GM18868 (cell line): ENCODE measurements around the gene OBSCN.

ENCODE experiments used
- ATAC-seq: cut with Tn5 transposase; IDR thresholded peaks from one replicate; pipeline ENCODE4 v1.9.1; 2021; ENCODE audit warnings: mild to moderate bottlenecking, moderate library complexity; ENCODE audit not compliant: unreplicated experiment

The OBSCN gene

DNA sequence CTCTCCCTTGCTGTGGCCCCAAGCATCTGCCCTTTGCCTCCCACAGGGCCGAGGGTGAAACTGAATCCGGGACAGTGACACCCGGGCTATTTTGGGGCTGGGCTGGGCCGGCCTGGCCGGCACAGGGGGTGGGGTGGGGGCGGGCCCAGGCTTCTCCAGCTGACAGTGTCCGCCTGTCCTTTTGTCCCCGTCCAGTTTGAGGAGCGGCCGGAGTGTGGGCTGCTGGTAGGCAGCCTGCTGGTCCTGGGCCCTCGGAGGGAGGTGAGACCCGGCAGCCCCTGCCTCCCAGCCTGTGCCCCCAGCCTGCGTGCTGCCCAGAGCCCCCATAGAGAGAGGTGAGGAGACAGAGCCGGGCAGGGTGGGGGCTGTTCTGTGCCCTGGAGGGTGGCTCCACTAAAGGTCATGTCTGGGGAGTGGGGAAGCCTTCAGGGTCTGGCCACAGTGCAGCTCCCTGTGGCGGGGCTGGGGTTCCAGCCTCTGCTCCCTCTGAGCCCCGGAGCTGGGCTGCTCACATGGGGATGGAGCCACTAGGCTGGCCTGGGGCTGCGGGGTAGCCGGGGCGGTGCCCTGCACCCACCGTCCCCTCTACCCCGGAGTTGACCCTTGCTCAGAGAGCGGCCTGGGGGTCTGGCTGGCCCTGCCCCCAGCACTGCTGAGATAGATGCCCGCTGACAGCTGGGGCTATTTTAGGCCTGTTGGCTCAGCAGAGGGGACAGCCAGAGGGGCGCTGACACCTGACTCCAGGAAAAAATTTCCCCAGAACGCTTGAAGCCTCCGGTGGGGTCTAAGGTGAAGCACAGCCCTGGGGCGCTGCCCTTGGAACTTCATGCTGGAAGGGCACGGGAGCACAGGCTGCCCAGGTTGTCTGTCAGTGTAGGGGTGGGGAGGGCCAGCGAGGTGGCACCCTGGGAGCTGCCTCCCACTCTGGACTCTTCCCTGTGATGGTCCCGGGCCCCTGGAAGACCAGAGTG lies at the start of gene OBSCN:
TSS of gene OBSCN (plus strand) at position 194 of the 971 bp plus-strand sequence. CDS start 3,740 bp downstream, outside the sequence.
- ATAC-seq = no peak

DNA sequence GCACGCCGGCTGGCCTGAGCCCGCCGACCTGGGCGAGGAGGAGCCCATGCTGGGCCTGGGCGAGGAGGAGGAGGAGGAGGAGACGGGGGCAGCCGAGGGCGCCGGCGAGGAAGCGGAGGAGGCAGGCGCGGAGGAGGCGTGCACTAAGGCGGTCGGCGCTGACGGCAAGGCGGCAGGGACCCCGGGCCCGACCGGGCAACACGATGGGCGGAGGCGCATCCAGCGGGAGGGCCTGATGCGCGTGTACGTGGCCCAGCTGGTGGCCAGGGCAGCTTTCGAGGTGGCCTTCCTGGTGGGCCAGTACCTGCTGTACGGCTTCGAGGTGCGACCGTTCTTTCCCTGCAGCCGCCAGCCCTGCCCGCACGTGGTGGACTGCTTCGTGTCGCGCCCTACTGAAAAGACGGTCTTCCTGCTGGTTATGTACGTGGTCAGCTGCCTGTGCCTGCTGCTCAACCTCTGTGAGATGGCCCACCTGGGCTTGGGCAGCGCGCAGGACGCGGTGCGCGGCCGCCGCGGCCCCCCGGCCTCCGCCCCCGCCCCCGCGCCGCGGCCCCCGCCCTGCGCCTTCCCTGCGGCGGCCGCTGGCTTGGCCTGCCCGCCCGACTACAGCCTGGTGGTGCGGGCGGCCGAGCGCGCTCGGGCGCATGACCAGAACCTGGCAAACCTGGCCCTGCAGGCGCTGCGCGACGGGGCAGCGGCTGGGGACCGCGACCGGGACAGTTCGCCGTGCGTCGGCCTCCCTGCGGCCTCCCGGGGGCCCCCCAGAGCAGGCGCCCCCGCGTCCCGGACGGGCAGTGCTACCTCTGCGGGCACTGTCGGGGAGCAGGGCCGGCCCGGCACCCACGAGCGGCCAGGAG lies 49.5 kb upstream of the OBSCN start:
- ATAC-seq = no peak

- no peak for ATAC-seq
Measured at GRCh38 chr1:228159008-228159665, 48.7 kb upstream of the OBSCN start.

DNA sequence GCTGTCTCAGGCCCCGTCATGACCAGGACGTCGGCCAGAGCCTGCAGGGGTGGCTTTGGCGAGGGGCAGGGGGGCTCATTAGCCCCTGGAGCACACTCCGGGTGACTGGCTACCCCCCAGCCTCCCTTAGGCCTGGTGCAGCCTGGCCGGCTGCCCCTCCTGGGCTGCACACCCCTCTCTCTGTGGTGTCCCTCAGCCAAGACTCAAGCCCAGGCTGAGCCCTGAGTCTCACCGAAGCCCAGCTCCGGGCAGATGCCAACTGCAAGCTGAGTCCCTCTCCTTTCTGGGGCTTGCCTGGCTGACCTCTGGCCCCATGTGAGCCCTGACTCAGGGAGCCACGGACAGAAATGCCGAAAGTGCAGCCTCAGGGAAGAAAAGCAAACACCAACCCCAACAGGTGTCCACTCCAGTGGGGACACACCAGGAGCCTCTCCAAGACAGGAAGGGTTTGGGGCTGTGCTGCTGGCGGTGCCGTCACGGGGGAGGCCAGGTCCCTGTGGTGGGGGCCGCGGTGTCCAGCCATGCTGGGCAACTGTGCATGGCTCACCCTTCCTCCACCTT lies 47.6 kb upstream of the OBSCN start:
- ATAC-seq = no peak

- no peak for ATAC-seq
Measured at GRCh38 chr1:228161362-228161761, 46.5 kb upstream of the OBSCN start.

DNA sequence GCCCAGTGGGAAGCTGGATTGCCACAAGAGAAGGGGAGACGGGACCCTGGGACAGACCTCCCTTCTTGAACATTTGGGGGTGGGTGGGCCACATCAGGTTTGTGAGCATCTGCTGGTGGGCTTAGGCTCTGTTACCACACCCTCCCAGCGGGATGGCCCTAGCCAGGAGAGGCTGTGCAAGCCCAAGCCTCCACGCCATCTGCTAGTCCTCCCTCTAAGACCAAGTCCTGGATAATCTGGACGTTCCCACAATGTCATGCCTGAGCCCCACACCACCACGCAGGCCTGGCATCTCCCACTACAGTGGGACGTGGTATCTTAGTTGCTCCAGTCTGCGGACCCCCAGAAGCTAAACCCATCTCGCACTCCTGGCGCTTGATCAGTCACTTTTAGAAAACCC lies 46.0 kb upstream of the OBSCN start:
- no peak for ATAC-seq

GRCh38 chr1:228162286-228163006 lies 45.4 kb upstream of the OBSCN start:
- no peak for ATAC-seq

GRCh38 chr1:228163007-228163753 lies 44.7 kb upstream of the OBSCN start:
- ATAC-seq = no peak

- no peak for ATAC-seq
Measured at GRCh38 chr1:228163776-228164519, 43.9 kb upstream of the OBSCN start.

DNA sequence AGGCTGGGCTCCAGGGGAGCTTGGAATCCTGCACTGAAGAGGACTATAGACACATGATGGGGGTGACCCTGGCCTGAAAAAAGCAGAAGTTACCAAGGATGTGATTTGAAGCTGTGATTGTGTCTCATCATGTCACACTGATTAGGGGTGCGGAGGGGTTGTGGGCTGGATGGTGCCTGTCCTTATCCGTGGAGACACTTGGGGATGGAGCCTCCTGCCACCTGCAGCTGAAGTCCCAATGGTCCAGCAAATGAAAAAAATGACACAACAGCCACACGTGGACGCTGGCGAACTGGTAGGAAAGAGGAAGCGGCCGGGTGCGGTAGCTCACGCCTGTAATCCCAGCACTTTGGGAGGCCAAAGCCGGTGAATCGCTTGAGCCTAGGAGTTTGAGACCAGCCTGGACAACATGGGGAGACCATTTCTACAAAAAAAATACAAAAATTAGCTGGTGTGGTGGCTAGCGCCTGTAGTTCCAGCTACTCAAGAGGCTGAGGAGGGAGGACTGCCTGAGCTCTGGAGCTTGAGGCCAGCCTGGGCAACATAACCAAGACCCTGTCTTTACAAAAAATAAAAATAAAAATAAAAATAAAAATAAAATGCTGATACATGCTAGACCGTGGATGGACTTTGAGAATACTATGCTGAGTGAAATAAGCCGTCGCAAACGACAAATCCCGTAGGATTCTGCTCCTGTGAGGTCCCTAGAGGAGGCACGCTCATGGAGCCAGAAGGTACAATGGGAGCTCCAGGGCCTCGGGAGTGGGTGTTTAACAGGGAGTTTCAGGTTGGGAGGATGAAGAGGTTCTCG lies 43.1 kb upstream of the OBSCN start:
- ATAC-seq = no peak

DNA sequence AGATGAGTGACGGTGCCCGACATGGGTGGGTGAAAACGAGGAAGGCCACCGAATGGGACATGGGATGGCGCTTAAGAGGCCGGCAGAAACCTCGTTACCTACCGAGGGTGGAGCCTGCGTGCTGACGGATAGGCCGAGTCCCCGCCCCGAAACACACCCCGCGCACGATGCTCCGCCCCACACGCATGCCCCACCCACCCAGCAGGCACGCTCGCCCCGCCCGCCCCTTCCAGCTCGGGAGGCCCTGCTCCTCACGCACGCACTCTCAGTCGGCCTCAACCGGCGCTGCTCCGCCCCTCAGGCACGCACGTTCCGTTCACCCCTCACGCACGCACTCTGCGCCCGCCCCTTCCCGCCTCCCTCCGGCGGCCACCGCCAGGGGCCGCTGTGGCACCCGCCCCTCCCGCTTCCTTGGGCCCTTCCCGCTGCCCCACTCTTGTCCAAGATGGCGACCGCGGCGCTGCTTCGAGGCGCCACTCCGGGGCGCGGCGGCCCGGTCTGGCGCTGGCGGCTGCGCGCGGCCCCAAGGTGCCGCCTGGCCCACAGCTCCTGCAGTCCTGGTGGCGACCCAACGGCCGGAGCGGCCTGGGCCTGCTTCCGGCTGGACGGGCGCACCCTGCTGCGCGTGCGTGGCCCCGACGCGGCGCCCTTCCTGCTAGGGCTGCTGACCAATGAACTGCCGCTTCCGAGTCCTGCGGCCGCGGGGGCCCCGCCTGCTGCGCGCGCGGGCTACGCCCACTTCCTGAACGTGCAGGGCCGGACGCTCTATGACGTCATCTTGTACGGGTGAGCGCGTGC lies 42.3 kb upstream of the OBSCN start, which contains the start of gene IBA57:
TSS of gene IBA57 (plus strand) at position 433 of the 798 bp plus-strand sequence. CDS start at position 446, 13 bp downstream.
- peak; percentile 78 for ATAC-seq

DNA sequence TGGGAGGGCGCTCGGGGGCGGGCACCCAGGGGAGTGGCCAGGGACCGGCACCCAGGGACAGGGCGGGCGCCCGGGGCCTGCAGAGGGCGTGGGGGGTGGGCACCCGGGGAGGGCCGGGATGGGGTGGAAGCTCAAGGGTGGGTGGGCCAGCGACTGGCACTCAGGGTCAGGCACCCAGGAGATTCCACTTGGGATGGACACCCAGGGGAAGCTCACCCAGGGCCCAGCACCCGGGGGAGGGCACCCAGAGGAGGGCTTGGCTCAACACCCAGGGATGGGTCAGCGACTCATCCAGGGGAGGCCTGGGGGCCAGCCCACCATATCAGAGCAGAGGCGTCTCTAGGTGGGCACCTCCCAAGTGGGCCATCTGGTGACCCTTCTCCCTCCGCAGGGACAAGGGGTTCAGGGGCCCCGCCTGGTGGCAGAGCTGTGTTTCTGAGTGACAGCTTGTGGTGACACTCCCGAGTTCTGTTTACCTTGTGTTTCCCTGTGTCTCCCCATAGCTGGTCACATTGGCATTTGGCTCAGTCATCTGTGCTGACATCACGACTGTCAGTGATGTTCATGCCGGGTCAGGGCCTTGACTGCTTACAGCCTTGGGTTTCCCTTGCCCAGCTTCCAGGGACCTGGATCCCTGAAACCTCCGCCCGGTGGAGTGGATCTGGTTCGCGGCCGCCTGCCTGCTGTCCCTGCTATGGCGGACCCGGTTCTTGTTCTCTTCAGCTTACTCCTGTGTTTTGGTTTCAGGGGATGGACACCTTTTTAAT lies 41.5 kb upstream of the OBSCN start:
- peak; percentile 19 for ATAC-seq

GRCh38 chr1:228168563-228169270 lies 39.1 kb upstream of the OBSCN start:
- ATAC-seq = no peak

DNA sequence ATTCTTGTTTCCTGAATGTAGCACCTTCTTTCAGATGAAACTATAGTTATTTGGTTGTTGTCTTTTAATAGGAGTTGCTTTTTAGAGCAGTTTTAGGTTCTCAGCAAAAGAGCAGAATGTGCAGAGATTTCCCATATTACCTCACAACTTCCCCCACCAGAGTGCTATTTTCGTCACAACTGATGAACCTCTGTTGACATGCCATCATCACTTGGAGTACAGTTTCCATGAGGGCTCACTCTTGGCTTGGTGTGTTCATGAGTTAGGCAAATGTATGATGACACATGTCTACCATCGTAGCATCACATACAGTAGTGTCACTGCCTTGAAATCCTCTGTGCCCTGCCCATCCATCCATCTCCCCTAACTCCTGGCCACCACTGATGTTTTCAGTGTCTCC lies 38.5 kb upstream of the OBSCN start:
- ATAC-seq = no peak

DNA sequence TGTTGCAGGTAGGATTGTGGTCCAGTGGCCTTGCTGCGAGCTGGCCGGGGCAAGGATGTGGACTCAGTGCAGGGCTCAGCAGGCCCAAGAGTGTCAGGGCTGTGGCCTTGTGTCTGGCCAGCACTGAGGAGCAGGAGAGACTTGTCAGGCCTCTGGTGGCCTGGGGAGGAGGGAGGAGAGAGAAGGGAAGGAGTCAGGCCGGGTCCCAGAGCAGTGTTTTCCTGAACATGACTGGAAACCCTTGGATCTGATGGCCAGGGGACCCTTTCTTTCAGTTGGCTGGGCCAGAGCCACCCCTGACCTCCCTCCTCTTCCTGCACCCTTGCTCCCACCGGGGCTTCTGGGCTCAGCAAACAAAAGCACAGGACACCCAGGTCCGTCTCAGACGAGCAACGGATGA lies 37.2 kb upstream of the OBSCN start:
- ATAC-seq = no peak
